ENCODE results near the gene ZRANB1.

ZRANB1 gene

DNA sequence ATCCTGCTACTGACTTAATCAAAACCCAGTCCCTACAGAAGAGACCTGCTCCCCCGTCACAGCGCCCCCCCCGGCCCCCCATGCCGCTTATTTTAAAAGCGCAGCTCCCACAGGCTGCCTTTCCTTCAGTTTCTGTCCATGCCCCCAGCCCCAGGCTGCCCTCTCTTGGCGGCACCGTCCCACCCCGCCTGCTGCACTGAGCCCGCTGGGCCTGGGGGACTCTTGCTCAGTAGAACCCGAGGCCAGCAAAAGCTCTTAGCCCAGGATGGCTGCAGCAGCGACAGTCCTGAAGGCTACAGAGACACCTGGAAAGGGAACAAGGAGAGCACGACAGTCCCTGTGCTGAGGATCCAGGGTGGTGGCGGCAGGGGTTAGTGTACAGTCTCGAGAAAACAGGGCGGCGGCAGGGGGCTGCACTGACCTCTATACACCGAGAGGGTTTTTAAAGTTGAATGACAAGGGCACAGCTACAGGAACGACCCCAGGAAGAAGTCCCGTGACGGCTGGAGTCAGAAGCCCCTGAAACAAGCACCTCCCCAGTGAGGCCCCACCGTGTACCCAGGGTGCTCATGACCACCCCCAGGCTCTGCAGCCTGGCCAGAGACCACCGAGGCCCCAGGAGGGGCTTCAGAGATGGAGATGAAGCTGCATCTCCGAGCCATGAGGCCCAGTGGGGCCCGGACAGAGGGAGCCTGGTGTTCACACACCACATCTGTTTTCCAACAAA is 54.4 kb downstream of the ZRANB1 start:
- DNase-seq = no peak

DNA sequence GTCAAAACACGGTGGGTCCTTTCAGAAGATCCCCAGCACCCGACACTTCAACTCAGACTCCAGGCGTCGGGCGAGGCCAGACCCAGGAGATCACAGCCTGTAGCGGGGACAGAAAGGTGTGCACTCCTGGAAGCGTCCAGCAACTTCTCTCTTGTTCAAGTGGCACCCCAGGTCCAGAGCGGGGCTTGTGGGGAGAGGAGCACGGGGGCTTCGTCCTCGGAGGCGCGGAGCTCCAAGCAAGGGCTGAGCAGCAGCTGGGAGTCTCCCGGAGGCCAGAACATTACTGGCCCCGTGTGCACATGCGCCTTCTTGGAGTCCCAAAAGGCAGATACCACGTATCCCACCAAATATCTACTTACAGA is 54.9 kb downstream of the ZRANB1 start:
- no peak for DNase-seq

DNA sequence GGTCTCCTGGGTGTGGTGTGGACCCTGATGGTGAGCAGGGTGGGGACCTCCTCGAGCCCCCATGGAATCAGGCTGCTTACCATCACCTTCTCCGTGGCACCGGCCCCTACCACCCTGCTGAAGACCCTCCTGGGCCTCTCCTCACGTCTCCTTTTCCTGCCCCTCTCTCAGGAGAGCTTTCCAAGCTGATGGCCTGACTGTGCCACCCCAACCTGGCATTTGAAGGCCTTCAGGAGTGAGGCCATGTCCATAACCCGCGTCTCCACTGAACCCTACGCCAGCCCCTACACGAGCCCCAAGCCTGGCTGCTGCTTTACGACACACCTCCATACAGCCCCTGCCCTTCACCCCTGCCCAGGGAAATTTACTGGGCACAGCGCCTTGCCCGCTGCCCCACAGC is 55.4 kb downstream of the ZRANB1 start:
- no peak for DNase-seq

DNA sequence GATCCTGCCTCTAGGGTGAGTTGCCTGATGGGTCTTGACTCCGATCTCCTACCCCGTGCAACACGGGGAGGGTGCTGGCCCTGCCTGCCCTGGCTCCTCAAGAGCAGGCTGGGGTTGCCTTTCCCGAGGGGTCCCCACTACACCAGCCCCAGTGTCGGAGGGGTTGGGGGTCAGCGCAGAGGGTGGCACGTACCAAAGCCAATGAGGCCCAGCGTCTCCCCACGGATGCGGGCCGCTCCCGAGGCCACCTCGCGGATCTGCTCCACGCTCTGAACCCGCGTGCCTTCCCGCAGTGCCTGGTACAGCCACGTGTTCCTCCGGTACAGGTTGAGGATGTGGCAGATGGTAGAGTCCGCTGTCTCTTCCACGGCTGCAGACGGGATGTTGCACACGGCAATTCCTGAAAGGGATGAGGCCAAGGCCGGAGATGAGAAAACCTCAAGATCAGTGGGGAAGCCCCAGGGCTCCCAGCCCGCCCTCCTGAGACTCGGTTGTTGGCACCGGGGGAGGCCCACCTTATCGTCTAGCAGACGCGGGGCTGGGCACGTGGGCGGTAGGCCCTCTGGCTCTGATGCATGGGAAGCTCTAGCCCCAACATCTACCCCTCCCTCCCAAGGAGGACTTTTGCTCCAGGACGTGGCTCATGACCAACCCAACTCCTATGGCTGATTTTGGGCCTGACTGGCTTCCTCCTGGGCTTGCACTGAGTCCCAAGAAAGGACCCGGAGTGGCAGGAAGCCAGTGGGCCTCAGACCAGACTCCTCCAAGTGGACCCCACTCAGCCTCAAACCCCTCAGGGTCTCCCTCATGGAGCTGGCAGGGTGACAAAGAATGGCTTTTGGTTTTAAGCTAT is 56.1 kb downstream of the ZRANB1 start:
- no peak for DNase-seq

DNA sequence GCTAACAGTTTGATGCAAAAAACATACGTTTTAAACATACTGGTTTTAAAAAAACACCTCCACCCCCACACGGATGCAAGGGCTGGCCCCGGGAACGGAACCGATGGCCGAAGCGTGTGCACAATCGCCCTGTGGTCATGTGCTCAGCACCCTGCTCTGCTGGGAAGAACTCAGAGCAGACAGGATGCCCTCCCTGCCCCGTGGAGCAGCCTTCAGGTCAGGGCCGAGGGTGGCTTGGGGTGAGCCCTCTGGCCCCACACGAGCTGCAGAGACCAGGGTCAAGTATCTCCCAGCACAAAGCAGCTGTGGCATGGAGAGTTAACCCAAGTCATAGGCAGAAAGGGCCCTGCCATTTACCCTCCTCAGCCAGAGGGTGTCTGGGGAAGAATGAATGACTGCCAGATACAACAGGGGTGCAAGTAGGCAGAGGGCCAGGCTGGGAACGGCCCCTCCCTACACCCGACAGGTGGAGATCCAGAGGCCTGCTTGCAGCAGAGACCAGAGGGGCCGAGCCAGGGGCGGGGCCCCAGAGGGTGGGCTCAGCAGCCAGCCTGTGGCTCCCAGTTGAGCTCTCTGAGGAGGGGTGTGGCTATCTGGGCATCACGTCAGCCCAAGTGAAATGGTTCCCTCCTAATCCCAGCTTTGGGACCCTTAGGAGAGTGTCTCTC is 56.8 kb downstream of the ZRANB1 start:
- no peak for DNase-seq

DNA sequence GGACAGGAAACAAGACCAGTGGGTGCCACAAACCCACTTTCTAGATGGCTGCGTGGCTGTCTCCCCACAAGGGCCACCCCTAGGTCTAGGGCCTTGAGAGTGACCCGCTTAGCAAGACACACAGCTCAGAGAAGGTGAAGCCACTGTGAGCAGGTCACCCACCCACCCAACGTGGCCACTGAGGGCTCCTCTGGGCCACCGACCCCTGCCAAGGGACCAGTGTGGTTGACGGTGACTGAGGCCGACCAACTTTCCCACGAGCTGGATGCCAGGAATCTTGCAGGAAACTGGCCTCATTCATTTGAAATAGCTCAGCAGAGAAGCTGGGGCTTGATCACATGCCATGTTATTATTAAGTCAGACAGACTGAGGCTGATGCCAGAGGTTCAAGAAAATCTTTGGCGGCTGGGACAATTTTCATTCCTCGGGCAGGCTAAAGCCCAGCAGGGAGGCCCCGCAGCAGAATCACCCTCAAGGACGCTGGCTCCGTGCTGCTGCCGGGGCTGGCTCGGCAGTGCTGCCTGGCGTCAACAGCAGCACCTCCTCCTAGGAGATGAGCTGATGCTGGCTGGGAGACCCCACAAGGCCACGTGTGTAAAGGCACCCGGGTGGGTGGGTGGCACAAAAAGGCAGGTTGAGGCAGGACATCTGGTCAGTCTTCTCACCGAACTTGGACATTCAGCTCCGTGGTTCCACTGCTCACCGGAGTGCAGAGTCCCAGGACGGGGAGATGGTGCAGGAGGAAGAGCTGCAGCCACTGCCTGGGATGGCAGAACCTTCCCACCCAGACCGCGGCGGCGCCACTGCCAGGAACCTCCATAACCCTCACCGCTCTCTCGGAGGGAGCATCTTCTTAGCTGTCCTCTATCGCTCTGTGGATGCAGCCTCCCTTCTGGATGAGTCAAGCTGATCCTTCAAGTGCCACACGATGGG is 57.8 kb downstream of the ZRANB1 start:
- DNase-seq = no peak

DNA sequence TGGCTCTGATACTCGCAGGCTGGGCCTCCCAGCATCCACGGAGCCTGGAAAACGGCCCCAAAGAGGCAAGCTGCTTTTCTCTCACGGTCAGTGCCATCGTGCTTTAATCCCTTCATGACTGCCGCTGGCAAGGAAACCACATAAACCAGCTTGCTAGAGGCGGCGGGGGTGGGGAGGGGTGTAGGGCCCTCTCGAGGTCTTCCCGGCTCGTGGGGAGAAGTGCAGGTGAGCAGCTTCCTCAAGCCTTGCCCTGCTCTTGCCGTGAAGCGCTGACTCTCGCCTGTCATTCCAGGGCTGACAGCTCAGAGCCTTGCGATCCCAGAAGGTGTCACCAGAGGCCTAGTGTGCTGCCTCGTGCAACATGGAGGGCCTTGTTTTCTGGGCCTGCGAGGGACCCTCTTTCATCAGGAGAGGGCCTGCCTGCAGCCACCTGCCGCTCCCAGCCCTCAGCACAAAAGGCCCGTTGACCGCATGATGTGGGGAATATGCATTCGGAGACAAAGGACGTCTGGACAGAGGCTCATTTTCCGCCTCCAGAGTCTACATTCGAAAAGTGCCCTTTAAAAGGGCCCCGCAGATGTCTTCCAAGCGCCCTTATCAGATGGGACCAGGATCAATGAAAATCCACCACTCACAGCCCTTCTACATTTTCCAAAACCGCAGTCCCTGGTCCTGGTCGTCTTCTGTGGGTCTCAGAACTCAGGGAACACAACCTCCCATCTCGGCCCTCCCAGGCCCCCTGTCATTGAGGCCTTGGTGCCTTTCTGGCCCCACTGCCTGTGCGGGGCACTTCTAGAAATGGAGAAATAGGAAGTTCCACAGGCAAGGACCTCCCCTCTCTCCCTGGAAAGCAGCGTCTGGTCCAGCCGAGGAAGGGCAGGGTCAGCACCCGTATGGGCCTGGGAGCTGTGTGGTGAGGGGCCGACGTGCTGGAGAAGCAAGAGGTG is 58.7 kb downstream of the ZRANB1 start:
- no peak for DNase-seq

DNA sequence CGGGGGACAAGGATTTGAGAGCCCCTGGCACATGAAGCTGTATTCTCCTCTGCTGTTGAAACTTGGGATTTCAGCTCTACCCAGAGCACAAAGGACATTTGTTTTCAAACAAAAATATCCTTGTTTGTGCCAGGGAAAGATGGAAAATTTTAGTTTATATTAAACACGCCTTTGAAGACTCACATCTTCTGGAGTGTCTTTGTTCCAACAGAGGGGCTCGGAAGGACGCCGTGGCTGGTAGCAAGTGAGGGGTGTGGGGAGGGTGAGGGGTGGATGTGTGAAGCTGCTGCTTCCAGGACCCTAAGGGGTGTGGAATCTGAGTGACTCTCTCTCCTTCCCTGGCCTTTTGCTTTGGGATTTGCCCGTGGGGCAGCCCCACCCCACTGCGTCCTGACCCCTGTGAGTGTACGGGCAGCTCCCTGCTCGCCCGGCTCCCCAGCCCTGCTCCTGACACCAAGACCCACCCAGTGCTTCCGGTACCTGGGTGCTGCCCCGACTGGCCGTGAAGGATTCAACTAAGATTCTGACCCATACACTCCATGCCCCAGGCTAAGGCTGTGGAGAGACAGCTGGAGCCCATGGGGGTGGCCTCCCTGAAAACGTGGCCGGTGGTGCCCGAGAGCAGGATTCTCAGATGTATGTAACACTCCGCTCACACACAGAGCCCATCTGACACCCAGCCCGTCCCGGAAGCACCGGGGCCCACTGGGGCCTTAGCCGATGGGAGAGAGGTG is 59.6 kb downstream of the ZRANB1 start:
- DNase-seq = no peak

DNA sequence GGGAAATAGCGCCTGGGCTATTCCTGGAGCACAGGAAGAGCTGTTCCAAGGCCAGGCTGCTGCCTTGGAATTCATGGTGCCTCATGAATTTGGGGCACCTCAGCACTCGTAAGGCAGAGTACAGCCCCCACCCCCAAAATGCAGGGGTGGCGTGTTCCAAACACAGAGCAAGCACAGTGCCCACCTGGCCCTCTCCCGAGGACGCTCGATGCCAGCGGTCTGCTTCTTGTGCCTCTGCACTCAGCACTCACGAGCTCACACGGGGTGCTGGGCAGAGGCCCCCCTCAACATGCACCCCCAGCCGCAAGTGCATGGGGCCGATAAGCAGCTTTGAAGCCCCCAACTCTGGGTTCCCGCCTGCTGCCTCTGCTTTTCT is 60.1 kb downstream of the ZRANB1 start:
- no peak for DNase-seq

DNA sequence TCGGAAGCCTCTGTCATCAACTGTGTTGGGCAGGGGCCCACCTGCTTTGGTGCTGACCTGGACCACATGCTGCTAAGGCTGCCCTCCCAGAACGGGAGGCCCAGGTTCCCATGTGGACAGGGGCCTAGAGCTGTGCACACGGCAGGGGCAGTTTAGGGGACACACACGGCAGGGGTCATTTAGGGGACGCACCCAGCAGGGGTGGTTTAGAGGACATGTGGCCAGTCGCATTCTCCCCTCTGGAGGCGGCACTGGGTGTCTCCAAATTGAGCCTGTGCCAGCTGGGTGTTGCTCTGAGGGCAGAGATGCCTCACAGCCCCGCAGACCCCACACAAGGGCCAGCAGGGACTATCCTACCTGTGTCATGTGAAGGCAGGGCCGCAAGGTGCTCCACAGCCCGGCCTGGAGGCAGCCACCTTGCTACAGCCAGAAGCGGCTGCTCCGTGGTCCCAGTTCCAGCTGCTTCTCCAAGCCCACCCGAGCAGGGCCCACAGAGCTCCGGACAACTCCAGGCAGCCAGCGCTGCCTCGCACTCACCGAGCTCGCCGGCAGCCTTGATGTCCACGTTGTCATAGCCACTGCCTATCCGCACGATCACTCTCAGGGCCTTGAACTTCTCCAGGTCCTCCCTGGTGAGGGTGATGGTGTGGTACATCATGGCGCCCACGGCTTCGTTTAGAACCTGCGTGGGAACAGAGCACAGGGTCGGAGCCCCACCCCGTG is 60.7 kb downstream of the ZRANB1 start:
- no peak for DNase-seq

DNA sequence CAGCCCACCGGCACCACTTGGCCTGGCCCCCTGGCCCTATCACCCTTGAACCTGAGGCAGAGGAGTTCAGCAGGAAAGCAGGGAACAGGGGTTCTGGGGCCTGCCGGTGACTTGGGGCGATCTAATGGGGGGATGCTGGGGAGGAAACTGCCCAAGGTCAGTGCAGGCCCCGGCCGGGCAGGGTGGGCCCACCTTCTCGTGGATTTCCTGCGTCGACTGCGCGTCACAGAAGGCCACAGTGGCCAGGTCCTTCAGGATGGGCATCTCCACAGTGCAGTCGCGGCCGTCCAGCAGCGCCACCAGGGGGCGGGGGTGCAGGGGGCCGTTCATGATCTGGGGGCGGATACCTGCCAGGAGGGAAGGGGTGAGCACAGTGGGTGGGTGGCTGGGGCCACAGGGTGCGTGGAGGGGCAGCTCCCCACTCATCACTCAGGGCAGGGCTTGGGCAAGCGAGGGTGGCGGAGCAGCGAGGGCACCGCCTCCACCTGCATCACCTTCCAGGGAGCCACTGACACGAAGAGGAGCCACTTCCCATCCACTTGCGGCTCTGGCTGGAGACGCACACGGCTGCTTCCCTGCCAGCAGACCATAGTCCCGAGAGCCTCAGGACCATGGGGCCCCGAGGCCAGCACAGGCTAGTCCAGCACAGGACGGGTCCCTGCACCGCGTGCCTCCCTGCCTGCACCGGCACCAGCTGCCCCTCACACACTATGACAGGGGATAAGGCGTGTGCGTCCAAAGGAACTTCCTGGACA is 61.4 kb downstream of the ZRANB1 start:
- DNase-seq = no peak

DNA sequence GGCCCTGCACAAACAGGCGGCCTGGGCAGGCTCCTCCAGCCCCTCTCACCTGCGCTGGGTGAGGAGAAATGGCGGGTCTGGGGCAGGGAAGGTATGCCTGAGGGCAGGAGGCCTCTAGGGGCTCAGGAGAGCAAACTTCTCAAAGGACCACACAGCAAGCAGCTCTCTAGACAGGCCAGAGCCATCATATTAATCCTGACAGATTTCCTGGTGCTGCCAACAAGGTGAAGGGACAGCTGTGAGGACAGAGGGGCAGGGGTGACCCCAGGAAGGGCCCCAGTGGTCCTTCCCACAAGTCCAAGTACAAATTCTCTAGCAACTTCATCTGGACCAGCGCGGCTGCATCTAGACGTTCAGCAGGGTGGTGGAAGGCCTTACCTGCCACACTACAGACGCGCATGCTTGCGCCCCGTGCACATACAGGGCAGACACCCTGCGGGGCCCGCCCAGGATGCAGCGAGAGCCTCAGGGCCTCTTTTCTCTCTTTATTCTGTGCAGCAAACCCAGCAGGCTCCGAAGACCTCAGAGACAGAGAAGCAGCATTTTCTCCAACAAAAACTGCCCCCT is 62.1 kb downstream of the ZRANB1 start:
- DNase-seq = no peak

DNA sequence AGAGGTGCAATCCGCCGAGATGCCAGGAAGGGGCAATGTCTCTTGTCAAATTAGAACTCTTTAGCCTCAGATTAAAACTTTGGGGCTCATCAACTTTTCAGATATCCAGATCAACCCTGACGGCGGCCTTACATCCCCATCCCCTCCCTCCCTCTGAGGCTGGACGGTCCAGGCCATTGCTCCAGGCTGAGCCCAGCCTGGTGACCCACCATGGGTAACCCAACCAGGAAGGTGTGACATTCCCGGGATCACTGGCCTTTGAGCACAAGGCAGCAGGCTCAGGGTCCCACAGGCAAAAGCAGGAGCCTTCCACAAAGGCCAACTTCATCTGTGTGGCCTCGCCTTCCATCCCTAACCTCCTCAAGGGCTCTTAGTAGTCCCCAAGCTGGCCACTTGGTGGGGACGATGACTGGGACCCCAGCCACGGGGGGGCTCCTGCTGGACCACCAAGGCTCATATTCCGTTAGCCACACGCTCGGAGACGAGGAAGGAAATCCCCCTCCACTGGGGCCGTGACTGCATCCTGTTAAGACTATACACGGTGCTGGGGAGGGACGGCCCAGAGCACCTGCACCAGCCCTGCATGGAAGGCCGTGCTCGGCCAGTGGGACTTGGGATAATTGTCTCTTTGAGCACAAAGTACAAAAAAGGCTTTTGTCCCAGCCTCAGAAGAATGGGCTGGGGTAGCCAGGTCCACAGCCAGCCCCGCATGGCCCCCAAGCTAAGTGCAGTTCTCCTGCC is 62.8 kb downstream of the ZRANB1 start:
- no peak for DNase-seq

DNA sequence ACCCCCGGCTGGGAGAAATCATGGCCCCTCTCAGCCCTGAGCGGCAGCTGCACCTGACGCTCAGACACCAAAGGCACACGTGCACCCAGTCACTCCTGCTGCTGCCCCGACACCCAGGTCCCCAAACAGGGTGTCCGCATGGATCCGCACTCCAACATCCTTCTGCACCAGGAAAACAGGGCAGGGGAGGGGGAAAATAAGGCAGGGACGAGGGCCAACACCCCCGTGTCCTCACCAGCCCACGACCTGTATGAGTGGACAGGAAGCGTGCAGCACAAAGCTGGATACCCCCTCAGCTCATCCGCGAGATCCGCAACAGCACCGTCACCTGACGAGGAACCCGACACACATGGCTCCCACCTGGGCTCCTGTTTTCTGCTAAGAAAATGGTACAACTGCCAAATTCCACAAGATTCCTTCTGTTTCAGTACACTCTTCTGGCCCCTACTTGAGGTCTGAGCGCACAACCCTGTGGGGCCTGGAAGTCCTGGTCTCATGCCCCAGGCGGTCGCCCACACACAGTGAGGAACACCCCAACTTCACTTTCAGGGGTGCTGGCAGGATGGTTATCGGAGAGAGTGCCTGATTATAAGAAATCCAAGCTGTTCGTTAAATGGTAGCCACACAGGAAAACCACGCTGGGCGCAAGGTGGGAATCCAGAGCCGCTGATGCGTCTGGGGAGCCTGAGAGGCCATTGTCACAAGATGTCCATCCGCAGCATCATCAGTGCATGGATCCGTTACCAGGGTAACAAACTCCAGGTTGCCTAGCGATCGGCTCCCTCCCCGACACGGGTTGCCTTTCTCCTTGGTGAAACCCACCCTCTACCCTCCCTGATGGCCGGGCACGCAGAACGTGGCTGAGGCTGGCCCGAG is 63.6 kb downstream of the ZRANB1 start:
- no peak for DNase-seq

DNA sequence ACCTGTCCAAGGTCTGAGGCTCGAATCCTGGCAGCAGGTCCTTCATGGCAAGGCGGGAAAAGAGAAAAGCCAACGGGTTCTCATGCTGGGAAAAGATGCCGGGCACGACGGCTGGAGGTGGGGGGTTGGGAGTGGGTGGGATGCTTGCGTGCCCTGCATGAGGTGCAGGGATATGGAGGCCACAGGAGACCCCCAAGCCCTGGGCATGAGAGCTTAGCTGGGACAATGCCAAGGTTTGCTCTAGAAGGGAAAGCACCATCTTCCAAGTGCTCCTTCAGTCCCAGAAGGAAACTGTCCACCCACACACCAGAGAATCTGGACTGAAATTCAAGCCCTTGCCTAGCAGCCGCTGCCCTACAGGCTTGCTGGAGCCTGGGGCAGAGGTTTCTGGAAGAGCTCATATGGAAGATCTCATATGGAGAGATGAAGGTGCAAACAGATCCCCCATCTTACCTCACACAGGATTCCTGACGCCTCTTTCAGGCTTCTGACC is 64.3 kb downstream of the ZRANB1 start:
- no peak for DNase-seq

DNA sequence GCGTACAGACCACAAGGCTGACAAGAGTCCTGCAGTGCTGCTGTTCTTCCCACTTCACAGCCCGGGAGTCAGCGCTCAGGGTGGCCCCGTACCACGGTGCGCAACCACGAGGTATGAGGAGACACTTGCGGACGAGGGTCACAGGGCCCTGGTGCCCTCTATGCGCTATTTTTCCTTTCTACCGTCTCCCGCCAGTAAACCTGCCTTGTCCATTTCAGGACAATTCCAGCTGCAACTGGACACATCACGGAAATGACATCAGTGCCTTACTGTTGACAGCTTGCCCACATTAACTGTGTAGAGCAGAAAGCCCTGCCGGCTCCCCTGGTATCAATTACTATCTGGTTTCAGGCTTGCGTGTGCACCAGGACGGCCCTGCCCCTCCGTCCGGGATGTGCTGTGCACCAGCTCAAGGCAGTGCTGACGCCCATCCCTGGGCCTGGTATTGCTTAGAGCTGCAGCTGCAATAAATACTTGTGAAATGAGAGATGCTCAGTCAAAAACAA is 65.1 kb downstream of the ZRANB1 start:
- DNase-seq = no peak

DNA sequence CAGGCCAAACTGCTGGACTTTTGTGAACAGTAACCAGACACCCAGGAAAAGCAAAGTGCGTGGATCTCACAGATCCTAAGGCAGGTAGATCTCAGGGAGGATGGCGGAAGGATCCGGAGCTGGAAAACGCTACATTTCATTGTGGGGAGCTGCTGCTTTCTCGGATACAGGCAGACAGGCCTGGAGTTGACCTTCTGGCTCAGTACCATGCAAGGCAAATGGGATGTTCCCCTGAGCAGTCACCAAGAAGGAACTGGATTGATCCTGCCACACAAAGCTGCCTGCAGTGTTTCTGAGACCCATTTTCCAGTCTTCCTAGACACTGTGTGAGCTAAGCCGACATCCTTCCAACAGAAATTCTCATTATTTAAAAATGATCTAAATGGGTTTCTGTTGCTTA is 65.5 kb downstream of the ZRANB1 start:
- DNase-seq = no peak
